GM23338 (cell line): ENCODE measurements around the gene UBXN11. TPM values are rescaled to one million over a fixed set of nuclear protein-coding genes. Genes with fewer than 3 reads are reported as not detected.

Experiments
- ATAC-seq: fragments of 200-7000 bp; cut with Tn5 transposase; 3 replicates; pipeline ENCODE4 v1.9.1; 2020
- DNase-seq: peaks from one replicate; pipeline ENCODE4 v3.0.0-alpha.2; 2015; ENCODE audit warnings: low spot score
- H2AFZ ChIP-seq: fragments of 200-600 bp; sonication (generic); 2 replicates; pipeline ENCODE4 v1.8.0; 2016; ENCODE audit warnings: antibody characterized with exemption, mild to moderate bottlenecking, moderate library complexity
- H3F3A ChIP-seq: fragments of 200-600 bp; sonication (generic); replicated peaks from 2 replicates; pipeline ENCODE4 v1.8.0; 2017; ENCODE audit warnings: antibody characterized with exemption, mixed run types, low read depth
- H3K27ac ChIP-seq: fragments of 200-600 bp; sonication (generic); 2 replicates; pipeline ENCODE4 v1.6.1; 2016; ENCODE audit warnings: low read depth
- H3K27me3 ChIP-seq: fragments of 200-600 bp; sonication (generic); 2 replicates; pipeline ENCODE4 v1.8.0; 2016; ENCODE audit warnings: mild to moderate bottlenecking, mixed run types, moderate library complexity; ENCODE audit not compliant: insufficient read depth
- H3K36me3 ChIP-seq: fragments of 200-600 bp; sonication (generic); 2 replicates; pipeline ENCODE4 v1.8.0; 2016; ENCODE audit warnings: mild to moderate bottlenecking; ENCODE audit not compliant: insufficient read depth
- H3K4me1 ChIP-seq: fragments of 200-600 bp; sonication (generic); 2 replicates; pipeline ENCODE4 v1.8.0; 2016; ENCODE audit warnings: mild to moderate bottlenecking, moderate library complexity; ENCODE audit not compliant: insufficient read depth
- H3K4me2 ChIP-seq: fragments of 200-600 bp; sonication (generic); 2 replicates; pipeline ENCODE4 v1.7.1; 2017; ENCODE audit warnings: mixed run types
- H3K4me3 ChIP-seq: fragments of 200-600 bp; sonication (generic); 2 replicates; pipeline ENCODE4 v1.6.1; 2016; ENCODE audit warnings: mixed run types
- H3K79me2 ChIP-seq: fragments of 200-600 bp; sonication (generic); replicated peaks from 2 replicates; pipeline ENCODE4 v1.8.0; 2017; ENCODE audit warnings: mild to moderate bottlenecking; ENCODE audit not compliant: insufficient read depth
- H3K9me2 ChIP-seq: fragments of 200-600 bp; sonication (generic); 2 replicates; pipeline ENCODE4 v1.8.0; 2017; ENCODE audit not compliant: insufficient read depth
- H4K20me1 ChIP-seq: fragments of 200-600 bp; sonication (generic); replicated peaks from 2 replicates; pipeline ENCODE4 v1.8.0; 2017; ENCODE audit warnings: mild to moderate bottlenecking; ENCODE audit not compliant: insufficient read depth
- H3K27ac Mint-ChIP-seq: 2 replicates; pipeline ENCODE4 v1.8.0; 2020; ENCODE audit warnings: inconsistent platforms, mild to moderate bottlenecking, moderate library complexity, mixed read lengths
- H3K27me3 Mint-ChIP-seq: 3 replicates; pipeline ENCODE4 v1.8.0; 2022; ENCODE audit warnings: low read depth, mild to moderate bottlenecking, moderate library complexity, mixed read lengths, inconsistent platforms; ENCODE audit not compliant: insufficient read depth, poor library complexity
- H3K36me3 Mint-ChIP-seq: 3 replicates; pipeline ENCODE4 v1.8.0; 2021; ENCODE audit warnings: low read depth, mild to moderate bottlenecking, inconsistent platforms, moderate library complexity, mixed read lengths
- H3K4me1 Mint-ChIP-seq: 3 replicates; pipeline ENCODE4 v1.8.0; 2020; ENCODE audit warnings: mild to moderate bottlenecking, inconsistent platforms, mixed read lengths
- H3K4me3 Mint-ChIP-seq: 3 replicates; pipeline ENCODE4 v1.8.0; 2021; ENCODE audit warnings: moderate library complexity, mild to moderate bottlenecking, inconsistent platforms, mixed read lengths
- H3K9me3 Mint-ChIP-seq: 3 replicates; pipeline ENCODE4 v1.8.0; 2020; ENCODE audit warnings: moderate library complexity, mild to moderate bottlenecking, inconsistent platforms, mixed read lengths
- CREB1 ChIP-seq: fragments of 250-450 bp; sonication (Bioruptor Pico); IDR thresholded peaks from 2 replicates; pipeline ENCODE4 v1.5.0; 2020; ENCODE audit warnings: low read depth, mild to moderate bottlenecking, moderate library complexity
- EZH2 ChIP-seq: fragments of 200-600 bp; sonication (generic); IDR thresholded peaks from one replicate; pipeline ENCODE4 v1.8.0; 2017; ENCODE audit warnings: antibody characterized with exemption, mild to moderate bottlenecking, low read depth; ENCODE audit not compliant: unreplicated experiment
- EZH2phosphoT487 ChIP-seq: fragments of 200-600 bp; sonication (generic); IDR thresholded peaks from one replicate; pipeline ENCODE4 v1.8.1; 2018; ENCODE audit warnings: antibody characterized with exemption; ENCODE audit not compliant: unreplicated experiment
- JUNB ChIP-seq: IDR thresholded peaks from one replicate; pipeline ENCODE4 v1.6.1; 2016; ENCODE audit warnings: antibody characterized with exemption; ENCODE audit not compliant: unreplicated experiment
- NANOG ChIP-seq: IDR thresholded peaks from 2 replicates; pipeline ENCODE4 v1.6.1; 2016; ENCODE audit warnings: antibody characterized with exemption, borderline replicate concordance
- POLR2AphosphoS5 ChIP-seq: IDR thresholded peaks from 2 replicates; pipeline ENCODE4 v1.6.1; 2016; ENCODE audit warnings: antibody characterized with exemption, low read depth
- STAT1 ChIP-seq: IDR thresholded peaks from one replicate; pipeline ENCODE4 v1.6.1; 2016; ENCODE audit warnings: antibody characterized with exemption; ENCODE audit not compliant: unreplicated experiment
- ZNF114 ChIP-seq: fragments of 250-450 bp; sonication (Bioruptor Pico); IDR thresholded peaks from 2 replicates; pipeline ENCODE4 v1.5.0; 2020; ENCODE audit warnings: mild to moderate bottlenecking, moderate library complexity
- ZNF331 ChIP-seq: fragments of 250-450 bp; sonication (Bioruptor Pico); IDR thresholded peaks from 2 replicates; pipeline ENCODE4 v1.5.0; 2020; ENCODE audit warnings: low read depth, mild to moderate bottlenecking, moderate library complexity
- polyA plus RNA-seq: library from polyadenylated mRNA; unstranded; fragments of >200 nt; fragmentation: Nextera tagmentation; extraction: Ambion mirVana; gene quantifications from 2 replicates; pipeline ENCODE4 v1.2.1, GENCODE V29; 2016
- total RNA-seq: library from RNA; depleted of rRNA; stranded (reverse); fragments of >200 nt; shearing (Covaris generic); gene quantifications from 2 replicates; pipeline ENCODE4 v1.2.3, GENCODE V29; 2014
- TF ChIP-seq, protein P1 (sequence below): IDR thresholded peaks from 2 replicates; pipeline ENCODE4 v1.6.1; 2016; ENCODE audit warnings: antibody characterized with exemption
- TF ChIP-seq, protein P2 (sequence below): IDR thresholded peaks from one replicate; pipeline ENCODE4 v1.6.1; 2018; ENCODE audit warnings: antibody characterized with exemption; ENCODE audit not compliant: unreplicated experiment
- TF ChIP-seq, protein P3 (sequence below): fragments of 250-450 bp; sonication (Bioruptor Pico); IDR thresholded peaks from 2 replicates; pipeline ENCODE4 v1.5.0; 2020; ENCODE audit warnings: mild to moderate bottlenecking, moderate library complexity
- TF ChIP-seq, protein P4 (sequence below), 2 experiments: fragments of 200-600 bp in 1 of 2; sonication (generic) in 1 of 2; conservative IDR thresholded peaks; 2 replicates each; pipeline versions ENCODE4 v1.5.1 to v1.6.1; 2016 to 2017; ENCODE audit warnings: antibody characterized with exemption in 2 of 2, low read depth in 2 of 2, mild to moderate bottlenecking in 2 of 2, moderate library complexity in 1 of 2

Gene UBXN11
- total and polyA plus RNA-seq, 2 experiments from 2014 or later, result 8.0 to 8.3 TPM

DNA sequence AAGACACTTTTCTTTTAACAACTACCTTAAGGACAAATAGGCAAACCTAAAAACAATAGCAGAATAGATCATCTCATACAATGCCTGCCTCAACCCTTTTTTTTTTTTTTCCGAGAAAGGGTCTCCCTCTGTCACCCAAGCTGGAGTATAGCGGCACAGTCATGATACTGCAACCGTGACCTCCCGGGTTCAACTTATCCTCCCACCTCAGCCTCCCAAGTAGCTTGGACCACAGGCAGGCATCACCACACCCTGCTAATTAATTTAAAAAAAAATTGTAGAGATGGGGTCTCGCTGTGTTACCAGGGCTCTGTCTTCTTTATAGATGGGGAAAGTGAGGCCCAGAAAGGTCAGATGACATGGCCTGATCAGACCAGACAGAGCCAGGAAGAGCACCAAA, 18.6 kb downstream of the UBXN11 start:
- H2AFZ ChIP-seq, result no peak overlapping the region
- H3K4me1 ChIP-seq, result peaks cover 9% of the 10 kb centered on the region; the same call in 1 of the 2 replicates
- no peaks in the 10 kb centered on the region for H3K9me3 Mint-ChIP-seq
- no peak overlapping the region for H3K4me3 ChIP-seq
- no peak for DNase-seq
- no peak overlapping the region for H3K4me2 ChIP-seq
- H4K20me1 ChIP-seq, result 0 out of 2 replicates have a peak, but pooled peaks cover 3% of the 10 kb centered on the region
- no peak overlapping the region for H3K27ac Mint-ChIP-seq
- H3K27me3 ChIP-seq, result no peaks in the 10 kb centered on the region
- H3K9me2 ChIP-seq, result no peaks in the 10 kb centered on the region
- peaks cover 39% of the 10 kb centered on the region for H3K4me1 Mint-ChIP-seq
- no peaks in the 10 kb centered on the region for H3F3A ChIP-seq
- H3K4me3 Mint-ChIP-seq, result no peak overlapping the region; the same call in 2 of the 3 replicates
- H3K27ac ChIP-seq, result no peak overlapping the region
- H3K36me3 Mint-ChIP-seq, result no peaks in the 10 kb centered on the region; the same call in 2 of the 3 replicates
- TF ChIP-seq, protein P1, sequence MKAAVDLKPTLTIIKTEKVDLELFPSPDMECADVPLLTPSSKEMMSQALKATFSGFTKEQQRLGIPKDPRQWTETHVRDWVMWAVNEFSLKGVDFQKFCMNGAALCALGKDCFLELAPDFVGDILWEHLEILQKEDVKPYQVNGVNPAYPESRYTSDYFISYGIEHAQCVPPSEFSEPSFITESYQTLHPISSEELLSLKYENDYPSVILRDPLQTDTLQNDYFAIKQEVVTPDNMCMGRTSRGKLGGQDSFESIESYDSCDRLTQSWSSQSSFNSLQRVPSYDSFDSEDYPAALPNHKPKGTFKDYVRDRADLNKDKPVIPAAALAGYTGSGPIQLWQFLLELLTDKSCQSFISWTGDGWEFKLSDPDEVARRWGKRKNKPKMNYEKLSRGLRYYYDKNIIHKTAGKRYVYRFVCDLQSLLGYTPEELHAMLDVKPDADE, result no peak
- TF ChIP-seq POLR2AphosphoS5 (no peak), STAT1 (no peak), ZNF114 (no peak), EZH2phosphoT487 (no peak), CREB1 (no peak), EZH2 (no peak), ZNF331 (CRISPR knock-in tag) (no peak), JUNB (no peak), NANOG (no peak)
- TF ChIP-seq, protein P2, sequence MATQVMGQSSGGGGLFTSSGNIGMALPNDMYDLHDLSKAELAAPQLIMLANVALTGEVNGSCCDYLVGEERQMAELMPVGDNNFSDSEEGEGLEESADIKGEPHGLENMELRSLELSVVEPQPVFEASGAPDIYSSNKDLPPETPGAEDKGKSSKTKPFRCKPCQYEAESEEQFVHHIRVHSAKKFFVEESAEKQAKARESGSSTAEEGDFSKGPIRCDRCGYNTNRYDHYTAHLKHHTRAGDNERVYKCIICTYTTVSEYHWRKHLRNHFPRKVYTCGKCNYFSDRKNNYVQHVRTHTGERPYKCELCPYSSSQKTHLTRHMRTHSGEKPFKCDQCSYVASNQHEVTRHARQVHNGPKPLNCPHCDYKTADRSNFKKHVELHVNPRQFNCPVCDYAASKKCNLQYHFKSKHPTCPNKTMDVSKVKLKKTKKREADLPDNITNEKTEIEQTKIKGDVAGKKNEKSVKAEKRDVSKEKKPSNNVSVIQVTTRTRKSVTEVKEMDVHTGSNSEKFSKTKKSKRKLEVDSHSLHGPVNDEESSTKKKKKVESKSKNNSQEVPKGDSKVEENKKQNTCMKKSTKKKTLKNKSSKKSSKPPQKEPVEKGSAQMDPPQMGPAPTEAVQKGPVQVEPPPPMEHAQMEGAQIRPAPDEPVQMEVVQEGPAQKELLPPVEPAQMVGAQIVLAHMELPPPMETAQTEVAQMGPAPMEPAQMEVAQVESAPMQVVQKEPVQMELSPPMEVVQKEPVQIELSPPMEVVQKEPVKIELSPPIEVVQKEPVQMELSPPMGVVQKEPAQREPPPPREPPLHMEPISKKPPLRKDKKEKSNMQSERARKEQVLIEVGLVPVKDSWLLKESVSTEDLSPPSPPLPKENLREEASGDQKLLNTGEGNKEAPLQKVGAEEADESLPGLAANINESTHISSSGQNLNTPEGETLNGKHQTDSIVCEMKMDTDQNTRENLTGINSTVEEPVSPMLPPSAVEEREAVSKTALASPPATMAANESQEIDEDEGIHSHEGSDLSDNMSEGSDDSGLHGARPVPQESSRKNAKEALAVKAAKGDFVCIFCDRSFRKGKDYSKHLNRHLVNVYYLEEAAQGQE, result no peak
- TF ChIP-seq, protein P3, sequence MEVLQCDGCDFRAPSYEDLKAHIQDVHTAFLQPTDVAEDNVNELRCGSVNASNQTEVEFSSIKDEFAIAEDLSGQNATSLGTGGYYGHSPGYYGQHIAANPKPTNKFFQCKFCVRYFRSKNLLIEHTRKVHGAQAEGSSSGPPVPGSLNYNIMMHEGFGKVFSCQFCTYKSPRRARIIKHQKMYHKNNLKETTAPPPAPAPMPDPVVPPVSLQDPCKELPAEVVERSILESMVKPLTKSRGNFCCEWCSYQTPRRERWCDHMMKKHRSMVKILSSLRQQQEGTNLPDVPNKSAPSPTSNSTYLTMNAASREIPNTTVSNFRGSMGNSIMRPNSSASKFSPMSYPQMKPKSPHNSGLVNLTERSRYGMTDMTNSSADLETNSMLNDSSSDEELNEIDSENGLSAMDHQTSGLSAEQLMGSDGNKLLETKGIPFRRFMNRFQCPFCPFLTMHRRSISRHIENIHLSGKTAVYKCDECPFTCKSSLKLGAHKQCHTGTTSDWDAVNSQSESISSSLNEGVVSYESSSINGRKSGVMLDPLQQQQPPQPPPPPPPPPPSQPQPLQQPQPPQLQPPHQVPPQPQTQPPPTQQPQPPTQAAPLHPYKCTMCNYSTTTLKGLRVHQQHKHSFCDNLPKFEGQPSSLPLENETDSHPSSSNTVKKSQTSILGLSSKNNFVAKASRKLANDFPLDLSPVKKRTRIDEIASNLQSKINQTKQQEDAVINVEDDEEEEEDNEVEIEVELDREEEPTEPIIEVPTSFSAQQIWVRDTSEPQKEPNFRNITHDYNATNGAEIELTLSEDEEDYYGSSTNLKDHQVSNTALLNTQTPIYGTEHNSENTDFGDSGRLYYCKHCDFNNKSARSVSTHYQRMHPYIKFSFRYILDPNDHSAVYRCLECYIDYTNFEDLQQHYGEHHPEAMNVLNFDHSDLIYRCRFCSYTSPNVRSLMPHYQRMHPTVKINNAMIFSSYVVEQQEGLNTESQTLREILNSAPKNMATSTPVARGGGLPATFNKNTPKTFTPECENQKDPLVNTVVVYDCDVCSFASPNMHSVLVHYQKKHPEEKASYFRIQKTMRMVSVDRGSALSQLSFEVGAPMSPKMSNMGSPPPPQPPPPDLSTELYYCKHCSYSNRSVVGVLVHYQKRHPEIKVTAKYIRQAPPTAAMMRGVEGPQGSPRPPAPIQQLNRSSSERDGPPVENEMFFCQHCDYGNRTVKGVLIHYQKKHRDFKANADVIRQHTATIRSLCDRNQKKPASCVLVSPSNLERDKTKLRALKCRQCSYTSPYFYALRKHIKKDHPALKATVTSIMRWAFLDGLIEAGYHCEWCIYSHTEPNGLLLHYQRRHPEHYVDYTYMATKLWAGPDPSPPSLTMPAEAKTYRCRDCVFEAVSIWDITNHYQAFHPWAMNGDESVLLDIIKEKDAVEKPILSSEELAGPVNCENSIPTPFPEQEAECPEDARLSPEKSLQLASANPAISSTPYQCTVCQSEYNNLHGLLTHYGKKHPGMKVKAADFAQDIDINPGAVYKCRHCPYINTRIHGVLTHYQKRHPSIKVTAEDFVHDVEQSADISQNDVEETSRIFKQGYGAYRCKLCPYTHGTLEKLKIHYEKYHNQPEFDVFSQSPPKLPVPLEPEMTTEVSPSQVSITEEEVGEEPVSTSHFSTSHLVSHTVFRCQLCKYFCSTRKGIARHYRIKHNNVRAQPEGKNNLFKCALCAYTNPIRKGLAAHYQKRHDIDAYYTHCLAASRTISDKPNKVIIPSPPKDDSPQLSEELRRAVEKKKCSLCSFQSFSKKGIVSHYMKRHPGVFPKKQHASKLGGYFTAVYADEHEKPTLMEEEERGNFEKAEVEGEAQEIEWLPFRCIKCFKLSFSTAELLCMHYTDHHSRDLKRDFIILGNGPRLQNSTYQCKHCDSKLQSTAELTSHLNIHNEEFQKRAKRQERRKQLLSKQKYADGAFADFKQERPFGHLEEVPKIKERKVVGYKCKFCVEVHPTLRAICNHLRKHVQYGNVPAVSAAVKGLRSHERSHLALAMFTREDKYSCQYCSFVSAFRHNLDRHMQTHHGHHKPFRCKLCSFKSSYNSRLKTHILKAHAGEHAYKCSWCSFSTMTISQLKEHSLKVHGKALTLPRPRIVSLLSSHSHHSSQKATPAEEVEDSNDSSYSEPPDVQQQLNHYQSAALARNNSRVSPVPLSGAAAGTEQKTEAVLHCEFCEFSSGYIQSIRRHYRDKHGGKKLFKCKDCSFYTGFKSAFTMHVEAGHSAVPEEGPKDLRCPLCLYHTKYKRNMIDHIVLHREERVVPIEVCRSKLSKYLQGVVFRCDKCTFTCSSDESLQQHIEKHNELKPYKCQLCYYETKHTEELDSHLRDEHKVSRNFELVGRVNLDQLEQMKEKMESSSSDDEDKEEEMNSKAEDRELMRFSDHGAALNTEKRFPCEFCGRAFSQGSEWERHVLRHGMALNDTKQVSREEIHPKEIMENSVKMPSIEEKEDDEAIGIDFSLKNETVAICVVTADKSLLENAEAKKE (CRISPR knock-in tag), result no peak
- TF ChIP-seq, protein P4, sequence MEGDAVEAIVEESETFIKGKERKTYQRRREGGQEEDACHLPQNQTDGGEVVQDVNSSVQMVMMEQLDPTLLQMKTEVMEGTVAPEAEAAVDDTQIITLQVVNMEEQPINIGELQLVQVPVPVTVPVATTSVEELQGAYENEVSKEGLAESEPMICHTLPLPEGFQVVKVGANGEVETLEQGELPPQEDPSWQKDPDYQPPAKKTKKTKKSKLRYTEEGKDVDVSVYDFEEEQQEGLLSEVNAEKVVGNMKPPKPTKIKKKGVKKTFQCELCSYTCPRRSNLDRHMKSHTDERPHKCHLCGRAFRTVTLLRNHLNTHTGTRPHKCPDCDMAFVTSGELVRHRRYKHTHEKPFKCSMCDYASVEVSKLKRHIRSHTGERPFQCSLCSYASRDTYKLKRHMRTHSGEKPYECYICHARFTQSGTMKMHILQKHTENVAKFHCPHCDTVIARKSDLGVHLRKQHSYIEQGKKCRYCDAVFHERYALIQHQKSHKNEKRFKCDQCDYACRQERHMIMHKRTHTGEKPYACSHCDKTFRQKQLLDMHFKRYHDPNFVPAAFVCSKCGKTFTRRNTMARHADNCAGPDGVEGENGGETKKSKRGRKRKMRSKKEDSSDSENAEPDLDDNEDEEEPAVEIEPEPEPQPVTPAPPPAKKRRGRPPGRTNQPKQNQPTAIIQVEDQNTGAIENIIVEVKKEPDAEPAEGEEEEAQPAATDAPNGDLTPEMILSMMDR (conservative IDR thresholded peaks at IDR 0.05; ENCODE audit: low read depth in 2 of 2), result no peak
- peaks cover 11% of the 10 kb centered on the region for H3K27me3 Mint-ChIP-seq
- no peak for ATAC-seq
- H3K79me2 ChIP-seq, result no peaks in the 10 kb centered on the region
- no peaks in the 10 kb centered on the region for H3K36me3 ChIP-seq
